CD4-positive, alpha-beta T cell treated with Interferon alpha-2 for 1 hour (primary cell): ENCODE results near the gene BMP5.

Experiments used
- DNase-seq, 2 donors: peaks; one replicate each; pipeline ENCODE4 v3.0.0-alpha.2; 2020 to 2022

Gene BMP5

DNA sequence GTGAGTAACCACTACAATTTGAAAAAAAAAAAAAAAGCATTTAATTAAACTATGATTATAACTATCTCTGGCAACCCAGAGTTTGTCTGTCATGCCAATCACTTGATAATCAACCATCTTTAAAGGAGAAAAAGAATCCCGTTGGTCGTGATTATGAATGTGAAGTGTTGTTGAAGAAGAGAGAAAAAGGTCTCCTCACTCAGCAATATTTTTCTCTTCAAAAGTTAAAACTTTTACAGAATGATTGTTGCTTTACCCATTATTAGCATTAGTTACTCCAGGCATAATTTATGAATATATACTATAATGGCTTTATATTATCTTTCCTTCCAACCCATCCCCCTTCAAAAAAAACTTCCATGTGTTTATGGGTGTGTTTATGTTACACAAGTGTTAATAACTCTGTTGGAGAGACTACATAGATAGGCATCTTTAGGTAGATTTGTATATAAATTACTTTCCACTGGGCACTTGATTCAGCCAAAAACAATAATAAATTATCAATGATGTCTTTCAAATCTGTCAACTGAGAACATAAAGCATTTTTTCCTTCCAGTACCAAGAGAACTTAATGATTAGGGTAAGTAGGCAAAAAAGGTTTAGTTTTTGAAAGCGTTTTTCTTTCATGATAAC lies 5.1 kb downstream of the BMP5 start:
- DNase-seq = no peak

DNA sequence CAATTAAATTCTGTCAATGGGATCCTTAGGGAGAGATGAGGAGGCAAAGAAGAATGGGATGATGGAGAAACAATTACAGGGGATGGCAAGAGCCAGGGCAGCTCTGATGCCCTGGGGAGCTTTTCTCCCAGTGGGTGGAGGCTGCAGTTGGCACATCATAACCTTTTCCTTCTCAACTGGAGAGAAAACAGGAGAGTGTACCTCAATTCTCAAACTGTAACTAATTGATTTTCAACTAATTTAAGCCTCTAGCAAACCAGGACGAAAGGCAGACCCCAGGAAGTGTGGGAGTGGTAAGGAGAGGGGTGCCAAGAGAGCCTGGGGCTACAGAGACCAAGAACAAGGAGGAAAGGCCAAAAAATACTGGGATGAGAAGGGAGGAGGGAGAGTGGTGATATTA lies 5.7 kb downstream of the BMP5 start:
- no peak for DNase-seq

DNA sequence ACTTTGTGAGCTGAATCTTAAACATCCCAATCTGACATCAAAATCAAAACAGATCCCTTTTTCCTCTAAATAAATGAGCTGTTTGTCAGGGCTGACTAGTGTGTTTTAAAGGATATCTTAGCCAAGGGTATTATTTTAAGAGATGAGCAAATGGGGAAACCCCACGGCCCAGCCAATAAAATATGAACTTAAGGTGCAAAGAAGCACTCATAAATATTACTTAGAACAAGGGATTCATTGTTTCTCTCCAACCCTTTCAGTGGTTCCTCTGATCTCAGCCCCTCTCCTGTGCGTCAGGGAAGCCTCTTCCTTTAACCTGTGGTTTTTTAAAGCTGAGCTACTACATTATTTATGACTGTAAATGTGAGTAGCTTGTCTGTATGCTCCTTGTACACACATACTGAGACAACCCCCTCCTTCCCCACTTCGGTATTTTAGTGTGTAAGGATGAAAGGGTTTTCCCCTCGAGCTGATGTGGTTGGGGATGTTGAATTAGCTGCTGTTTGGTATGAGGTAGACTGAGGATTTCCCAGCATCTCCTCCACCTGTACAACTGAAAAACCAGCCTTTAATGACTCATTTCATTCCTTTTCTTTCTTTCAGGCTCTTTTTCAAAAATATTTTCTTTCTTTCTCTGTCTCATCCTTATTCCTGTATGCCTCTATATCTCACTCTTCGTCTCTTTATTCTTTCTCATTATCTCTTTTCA lies 6.5 kb downstream of the BMP5 start:
- no peak for DNase-seq

DNA sequence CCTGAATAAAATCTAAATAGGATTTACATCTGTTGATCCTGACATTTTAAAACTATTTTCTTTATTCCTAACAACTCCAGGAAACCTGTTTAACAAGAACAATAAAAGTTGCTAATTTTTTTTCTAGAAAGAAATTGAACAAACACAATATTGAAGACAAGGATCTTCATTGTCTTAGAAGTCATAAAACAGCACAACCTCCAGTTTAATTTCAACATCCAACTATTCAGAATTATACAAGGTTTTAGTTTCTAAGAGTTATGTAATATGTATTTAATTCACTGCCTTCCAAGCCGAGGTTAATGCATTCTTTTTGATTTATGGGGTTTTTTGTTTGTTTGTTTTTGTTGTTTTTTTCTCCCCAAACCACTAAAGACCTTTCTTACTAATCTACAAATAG lies 7.2 kb downstream of the BMP5 start:
- DNase-seq = no peak

DNA sequence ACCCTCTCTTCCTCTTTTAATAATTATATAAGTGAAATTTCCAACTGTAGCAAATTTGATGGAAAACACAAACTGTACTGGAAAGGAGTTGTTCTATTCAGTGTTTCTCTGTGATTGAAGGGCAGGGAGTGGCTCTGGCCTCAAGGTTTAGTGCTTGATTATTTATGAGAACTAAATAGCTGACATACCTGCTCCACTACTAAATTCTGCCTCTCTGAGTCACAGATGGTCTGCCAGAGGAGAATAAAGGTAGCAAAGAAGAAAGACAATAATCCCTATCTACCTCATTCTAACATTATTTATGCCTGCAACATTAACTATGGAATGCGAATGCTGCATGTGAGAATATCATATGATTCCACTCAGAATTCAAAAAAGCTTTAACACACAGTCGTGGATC lies 9.3 kb downstream of the BMP5 start:
- DNase-seq = no peak

DNA sequence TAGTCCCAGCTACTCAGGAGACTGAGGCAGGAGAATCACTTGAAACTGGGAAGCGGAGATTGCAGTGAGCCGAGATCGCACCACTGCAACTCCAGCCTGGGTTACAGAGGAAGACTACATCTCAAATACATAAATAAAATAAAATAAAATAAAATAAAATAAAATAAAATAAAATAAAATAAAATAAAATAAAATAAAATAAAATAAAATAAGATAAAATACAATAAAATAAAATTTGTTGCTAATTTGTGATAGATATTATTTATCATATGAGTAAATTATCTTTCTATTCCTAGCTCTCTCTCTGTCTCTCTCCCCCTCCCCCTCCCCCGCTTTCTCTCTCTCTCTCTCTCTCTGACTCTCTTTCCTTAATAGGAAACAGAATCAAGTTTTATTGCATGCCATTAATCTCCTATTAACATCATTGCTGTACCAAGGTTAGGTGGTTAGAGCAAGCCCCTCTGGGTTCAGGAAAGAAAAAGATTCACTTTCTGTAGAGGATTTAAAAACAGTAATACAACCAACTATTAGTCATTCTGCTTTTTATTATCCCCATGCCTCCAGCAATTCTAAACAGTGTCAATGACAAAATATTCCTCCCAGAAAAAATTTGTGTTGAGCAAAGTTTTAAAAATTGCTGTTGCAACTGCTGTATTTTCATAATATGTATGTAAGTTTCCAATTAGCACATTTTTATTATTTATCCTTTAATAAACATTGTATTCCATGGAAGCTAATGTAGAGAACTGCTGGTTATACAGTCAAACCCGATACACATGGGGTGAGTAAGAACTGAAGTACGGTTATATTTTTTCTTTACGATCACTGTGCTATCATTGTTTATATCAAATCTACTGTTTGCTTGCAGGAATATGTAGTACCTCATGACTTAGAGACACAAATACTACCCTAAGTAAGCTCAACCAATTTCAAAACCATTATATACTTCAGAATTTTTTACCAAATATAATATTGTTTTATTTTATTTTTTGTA lies 22.1 kb downstream of the BMP5 start:
- no peak for DNase-seq

DNA sequence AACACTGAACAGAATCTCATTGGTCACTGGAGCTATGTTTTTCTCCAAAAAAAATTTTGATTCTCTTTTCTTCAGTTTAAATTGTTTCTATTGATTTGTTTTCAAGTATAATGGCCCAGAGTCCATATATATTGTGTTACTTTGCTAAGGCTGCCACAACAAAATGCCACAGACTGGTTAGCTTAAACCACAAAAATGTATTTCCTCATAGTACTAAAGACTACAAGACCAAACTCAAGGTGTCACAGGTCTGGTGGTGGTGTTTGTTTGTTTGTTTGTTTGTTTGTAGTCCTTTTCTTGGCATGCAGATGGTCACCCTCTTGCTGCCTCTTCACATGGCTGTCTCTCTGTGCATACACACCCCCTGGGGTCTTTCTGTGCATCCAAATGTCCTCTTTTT lies 34.0 kb downstream of the BMP5 start:
- DNase-seq = no peak

DNA sequence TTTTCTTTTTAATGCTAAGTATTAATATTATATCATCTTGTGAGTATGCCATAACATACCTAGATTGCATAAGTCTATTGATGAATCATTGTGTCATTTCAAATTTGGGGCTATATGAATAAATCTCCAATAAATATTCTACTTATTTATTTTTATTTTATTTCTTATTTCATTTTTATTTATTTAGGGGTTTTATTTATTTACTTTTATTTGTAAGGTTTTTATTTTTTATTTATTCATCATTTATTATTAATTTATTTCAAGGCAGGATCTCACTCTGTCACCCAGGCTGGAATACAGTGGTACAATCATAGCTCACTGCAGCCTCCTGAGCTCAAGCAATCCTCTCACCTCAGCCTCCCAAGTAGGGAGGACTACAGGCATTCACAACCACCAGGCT lies 36.3 kb downstream of the BMP5 start:
- DNase-seq = no peak

DNA sequence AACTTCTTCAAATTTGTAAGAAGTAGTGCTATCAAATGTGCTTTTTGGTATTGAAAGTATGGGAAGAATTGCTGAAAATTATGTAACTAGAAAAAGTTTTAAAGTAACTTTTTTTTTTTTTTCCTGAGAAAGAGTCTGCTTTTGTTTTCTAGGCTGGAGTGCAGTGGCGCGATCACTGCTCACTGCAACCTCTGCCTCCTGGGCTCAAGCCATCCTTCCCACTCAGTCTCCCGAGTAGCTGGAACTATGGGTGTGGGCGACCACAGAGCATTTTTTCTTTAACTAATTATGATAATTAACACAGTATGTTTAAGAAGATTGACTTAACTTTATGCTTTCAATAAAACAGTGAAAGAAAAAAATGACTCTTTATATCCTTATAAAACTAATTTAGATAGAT lies 38.4 kb downstream of the BMP5 start:
- no peak for DNase-seq

DNA sequence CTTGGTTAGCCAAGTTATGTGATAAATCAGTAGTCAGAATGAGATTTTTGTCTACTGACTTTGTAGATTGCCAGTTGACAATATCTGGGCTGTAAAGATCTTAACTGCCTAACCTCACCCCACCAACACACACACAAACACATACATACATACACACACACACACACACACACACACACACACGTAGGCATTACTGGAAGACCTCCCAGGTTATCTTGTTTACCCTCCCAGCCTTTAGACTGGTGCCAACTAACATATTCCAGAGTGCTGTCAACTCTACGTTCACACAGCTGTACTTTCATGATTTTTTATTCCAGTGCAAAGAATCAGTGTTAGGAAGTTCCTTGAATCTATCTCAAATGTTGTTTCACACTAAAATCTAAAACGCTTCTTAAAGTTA lies 38.9 kb downstream of the BMP5 start:
- DNase-seq = no peak

DNA sequence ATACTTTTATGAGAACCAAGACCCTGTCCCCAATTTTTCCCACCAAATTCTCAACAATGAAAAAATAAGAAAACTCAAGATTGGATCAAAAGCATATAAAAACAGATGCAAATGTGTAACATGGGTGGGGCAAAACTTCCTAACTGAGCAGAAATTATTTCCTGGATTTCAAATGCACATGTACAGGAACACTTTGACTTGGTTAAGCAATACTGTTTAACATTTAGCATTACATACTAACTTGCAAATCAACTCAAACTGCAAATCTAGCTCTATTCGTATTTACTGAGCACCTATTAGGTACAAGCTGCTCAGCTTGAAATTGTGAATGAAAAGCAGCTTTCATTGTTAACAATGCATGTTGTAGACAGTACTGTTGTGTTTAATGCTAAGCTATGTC lies 40.2 kb downstream of the BMP5 start:
- no peak for DNase-seq

DNA sequence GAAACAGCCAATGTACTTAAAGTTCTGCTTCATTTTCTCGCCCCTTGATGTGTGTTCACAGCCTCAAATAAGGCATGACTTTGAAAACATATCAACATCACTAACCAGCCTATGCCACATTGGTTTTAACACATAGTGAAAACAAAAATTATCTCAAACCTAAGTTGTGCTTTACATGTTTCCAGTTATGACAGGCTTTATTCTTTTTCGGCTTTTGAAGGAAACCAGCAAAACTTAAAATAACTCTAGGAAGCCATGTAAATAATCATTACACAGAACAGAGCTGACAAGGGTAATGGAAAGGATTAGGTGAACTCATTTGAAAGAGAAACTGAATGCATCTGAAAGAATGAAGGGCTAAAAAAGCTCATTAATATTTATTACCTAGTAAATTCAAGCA lies 42.1 kb downstream of the BMP5 start:
- DNase-seq = no peak

DNA sequence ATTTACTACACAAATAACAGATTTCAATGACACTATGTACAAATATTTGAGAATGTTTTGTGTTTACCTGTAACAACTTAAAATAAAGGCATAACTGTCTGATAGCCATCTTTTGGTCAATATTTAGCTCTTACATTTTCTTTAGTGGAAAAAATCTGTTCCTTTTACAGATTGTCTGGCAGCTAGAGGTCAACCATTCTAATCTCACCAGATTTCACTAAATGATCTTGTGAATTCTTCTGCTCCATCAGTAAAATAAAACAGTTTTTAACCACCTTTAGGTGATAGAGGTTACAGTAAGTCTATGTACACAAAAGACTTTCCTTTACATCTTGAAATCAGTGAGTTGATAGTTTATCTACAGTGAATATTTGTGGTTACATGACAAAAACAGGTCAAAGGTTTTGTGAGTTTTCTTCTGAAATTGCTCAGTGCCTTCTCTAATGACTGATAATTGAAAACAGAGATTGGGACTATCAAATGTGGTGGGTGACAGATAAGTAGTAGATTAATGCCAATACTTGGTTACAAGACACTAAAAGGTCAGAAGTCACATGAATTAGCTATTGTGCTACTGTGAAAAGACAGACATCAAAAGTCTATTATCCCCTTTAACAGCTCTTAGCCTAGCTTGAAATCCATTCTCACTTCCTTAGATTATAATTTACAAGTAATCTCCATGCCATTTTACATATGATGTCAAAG lies 47.4 kb downstream of the BMP5 start:
- DNase-seq = no peak

DNA sequence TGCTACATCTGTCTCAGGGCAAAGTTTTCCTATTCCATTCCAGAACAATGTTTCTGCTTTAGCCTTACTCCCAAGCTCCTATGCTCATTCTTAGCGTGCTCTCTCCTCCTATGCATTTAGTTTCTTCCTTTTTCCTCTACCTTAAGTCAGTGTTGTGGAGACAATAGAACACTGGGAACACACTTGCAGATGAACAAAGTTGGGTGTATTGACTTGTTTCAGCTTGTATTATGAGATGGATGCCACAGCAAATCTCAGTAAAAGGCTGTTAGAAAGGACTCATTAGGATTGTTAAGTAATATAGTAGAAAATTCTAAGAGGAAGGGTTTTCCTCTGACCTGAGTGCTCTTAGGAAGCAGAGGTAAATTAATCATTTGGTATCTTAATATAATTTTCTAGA lies 48.4 kb downstream of the BMP5 start:
- no peak for DNase-seq

DNA sequence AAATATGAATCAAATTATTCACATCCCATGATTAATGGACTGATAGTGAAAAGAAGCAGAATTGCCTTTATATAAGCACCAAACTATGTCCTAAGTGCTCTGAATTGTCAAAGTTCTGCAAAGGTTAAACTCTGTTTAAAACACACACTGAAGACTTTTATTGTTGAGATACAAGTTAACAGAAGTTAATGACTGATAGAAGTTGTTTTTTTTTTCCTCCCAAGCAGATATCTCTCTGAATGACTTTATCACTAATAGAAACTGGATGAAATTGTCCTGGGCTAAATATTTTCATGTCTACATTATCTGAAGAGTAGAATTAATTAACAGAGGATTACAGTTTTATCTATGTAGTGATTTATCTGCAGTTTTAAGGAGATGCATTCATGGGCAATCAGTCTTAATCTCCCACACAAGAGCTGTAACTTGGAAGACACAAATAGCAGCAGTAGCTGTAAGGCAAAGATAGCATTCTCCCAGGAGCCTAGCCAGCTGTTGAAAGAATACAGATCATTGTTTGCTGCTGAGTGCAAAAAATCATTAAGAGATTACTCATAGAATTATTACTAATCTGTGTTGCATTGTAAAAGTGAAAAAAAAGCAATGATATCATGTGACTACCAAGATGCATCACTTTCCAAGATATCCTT lies 49.9 kb downstream of the BMP5 start:
- DNase-seq = no peak

DNA sequence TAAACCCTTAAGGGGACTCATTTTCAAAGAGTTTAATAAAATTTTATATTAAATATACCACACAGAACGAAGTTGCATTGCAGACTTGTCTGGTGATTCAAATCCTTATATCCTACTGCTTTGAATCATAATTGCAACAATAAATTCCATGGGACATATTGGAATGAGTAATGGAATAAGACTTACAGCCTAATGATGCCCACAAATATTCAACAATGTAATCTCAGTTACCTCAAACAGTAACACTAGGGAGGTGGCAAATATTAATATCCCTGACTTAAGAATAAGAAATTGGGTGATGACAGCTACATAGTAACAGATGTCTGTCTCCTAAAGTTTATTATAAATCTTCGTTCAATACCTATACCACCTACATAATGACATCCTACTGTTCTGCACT lies 52.6 kb downstream of the BMP5 start:
- no peak for DNase-seq

DNA sequence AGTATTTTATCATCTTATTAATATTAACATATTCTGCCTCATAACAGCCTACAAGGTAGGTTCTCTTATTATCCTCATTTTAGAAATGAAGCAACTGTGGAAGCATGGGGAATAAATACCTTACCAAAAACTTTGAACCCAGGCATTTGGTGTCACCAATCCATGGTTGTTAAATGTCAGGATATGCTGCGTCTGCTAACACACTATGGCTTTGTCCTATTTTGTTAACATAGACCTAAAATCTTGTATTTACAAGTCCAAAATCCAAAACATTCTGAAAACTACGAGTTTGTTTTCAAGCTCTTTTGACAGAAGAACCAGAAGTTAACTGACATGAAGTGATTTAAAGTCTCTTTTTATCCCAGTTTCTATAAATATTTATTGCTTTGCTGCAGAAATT lies 53.4 kb downstream of the BMP5 start:
- no peak for DNase-seq

DNA sequence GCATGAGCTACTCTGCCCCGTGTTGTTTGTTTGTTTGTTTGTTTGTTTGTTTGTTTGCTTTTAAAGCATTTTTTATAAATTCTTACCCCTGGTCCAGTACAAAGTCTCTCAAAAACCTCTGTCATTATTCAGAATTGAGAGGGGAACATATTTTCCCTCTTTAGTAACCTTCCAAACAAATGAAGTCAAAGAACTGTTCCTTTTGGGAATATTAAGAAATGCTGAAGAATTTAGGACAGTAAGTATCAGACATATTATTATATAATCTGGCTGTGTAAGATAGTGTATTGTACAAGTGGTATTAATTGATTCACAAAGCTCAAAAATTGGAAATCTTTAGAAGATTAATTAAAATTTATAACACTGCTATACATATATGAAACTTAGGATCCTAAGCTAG lies 54.7 kb downstream of the BMP5 start:
- no peak for DNase-seq

DNA sequence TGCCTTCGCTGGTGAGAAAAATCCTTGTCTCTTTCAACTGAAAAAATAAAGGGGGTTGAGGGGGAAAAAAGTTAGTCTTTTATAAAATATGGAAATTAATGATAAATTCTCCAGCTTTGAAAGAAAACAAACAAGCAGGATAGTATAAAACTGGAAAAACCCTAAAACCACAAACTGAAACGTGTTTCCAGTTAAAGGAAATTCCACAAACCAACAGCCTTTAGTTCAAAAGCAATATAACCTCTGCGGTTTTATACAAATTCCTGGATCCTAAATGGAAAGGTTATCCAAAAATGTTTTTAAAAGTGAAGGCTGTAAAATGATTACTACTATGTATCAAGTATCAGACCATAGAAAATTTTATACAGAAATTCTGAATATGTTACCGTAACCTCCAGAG lies 55.6 kb downstream of the BMP5 start:
- no peak for DNase-seq

DNA sequence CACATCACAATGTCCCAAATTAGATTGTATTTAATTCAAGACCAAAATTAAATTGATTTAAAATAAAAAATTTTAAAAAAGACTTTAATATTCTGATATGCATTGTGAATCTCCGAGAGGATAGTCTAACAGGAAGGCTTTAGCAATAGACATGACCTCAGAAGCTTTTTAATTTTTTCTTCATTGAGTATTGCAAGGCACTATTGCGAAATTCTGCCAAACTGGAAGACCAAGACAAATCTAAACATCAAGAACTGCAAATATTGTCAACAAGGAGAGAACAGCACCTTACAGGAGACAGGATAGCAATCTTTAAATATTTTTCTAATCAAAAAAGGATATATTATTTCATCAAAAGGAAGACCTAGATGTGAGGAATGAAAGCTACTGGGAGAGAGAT lies 56.9 kb downstream of the BMP5 start:
- no peak for DNase-seq

DNA sequence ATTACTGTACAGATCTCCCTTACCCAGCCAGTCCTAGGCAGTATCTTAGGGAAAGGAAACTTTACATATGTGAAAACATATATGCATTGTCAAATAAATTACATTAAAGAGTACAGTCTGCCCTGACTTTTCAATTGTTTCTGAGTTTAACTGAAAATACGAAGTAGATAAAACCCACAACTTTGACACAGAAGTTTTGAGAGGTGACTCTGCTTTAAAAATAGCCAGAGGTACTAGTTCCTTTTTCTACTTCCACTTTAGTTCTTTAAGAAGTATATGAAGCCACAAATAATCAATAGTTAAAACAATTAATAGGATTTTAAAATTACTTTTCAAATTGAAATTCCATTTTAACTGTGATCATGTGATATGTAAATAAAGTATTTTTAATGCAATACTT lies 62.9 kb downstream of the BMP5 start:
- no peak for DNase-seq

DNA sequence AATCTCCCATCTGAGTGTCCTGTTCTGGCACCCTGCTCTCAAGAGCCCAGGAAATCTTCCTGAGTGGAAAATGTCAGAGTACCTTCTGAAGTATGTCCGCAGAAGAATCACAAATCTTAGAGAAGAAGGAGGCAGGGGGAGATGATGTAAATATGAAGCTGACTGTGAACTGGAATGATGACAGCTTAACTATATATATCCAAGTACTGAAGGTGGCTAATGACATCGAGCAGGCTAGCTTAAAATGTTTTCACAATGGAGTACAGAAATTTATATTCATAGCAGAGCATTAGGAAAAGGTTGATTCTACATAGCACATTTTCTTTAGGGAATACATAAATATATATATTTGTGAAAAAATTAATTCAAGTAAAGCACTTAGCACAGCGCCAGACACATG lies 64.3 kb downstream of the BMP5 start:
- DNase-seq = no peak

DNA sequence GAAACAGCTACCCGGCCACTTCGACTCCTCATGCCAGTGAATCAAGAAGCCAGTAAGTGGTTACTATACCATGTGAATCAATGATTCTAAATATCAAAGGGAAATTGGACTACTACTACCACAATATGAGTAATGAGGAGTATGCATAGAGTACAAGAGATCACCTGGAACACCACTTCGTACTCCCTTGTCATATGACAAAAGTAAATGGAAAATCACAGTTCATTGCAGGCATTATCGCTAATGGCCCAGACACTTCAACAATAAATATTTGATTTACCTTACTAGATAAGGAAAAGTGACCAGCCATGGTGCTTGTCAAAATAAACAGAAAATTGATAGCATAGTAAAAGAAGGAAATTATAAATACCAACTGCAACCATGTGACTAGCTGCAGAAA lies 73.1 kb downstream of the BMP5 start:
- DNase-seq = no peak
